GM18505 (cell line): ENCODE data around the gene SPOPL.
A peak's percentile ranks its signal among the peaks of the same experiment; 100 is the strongest.
"Not testable (repeated sequence)": the region's sequence is repeated elsewhere in the genome, so short reads cannot be mapped to it uniquely, and the experiment has no call there.

ENCODE experiments used
- ATAC-seq: cut with Tn5 transposase; IDR thresholded peaks from one replicate; pipeline ENCODE4 v1.9.1; 2021; ENCODE audit not compliant: unreplicated experiment
- POLR2A ChIP-seq: IDR thresholded peaks from 4 replicates; pipeline ENCODE4 v1.6.1; 2011; ENCODE audit warnings: borderline replicate concordance; ENCODE audit not compliant: insufficient read depth, insufficient read length; ENCODE audit errors: extremely low read depth

Gene SPOPL

GRCh38 chr2:138501425-138502254 is at the start of gene SPOPL:
SPOPL (plus strand) TSS chr2:138501770; CDS start chr2:138550217, 48,447 bp downstream.
- peak; percentile 94 for TF ChIP-seq POLR2A

DNA sequence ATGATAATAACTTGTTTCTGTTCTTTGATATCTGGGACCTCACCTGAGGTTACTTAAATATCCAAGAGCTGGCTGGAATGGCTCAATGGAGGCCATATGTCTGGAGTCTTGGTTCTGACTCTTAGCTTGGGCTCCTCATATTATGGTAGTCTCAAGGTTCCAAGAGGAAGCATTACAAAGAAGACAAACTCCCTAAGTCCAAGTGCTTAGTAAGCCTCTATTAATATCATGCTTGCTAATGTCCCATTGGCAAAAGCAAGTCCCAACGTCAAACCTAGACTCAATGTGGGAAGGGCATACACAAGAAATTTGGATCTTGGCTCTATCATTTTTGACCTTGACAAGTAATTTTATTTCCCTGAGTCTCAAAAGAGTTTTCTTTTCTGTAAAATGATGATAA is 49.2 kb upstream of the SPOPL start:
- TF ChIP-seq POLR2A, result no peak
- ATAC-seq, result no peak

More at GRCh38 chr2:138501425-138502254, at the start of gene SPOPL:
- ATAC-seq, result peak; percentile 73

- no peak for TF ChIP-seq POLR2A
- no peak for ATAC-seq
Measured at GRCh38 chr2:138453815-138454214, 47.8 kb upstream of the SPOPL start.

GRCh38 chr2:138454761-138455160 is 46.8 kb upstream of the SPOPL start:
- ATAC-seq, result no peak
- no peak for TF ChIP-seq POLR2A

DNA sequence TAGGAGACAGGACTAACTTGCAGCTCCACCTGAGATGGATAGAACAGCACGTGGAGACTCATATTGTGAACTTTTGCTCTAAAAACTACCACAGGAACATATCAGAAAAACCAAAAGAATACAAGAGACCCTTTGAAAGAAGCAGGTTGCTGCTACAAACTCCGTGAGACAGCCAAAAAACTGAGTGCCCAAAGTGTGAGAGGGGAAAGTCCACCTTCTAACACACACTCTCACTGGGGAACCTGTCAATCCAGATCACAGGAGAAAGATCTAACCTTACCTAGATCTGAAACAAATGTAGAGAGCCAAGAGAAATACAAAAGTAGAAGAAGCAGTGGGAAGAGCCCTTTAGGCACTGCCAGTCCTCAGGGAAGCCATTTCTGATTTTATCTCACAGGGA is 46.3 kb upstream of the SPOPL start:
- ATAC-seq, result no peak
- TF ChIP-seq POLR2A, result no peak

GRCh38 chr2:138455691-138456090 is 45.9 kb upstream of the SPOPL start:
- no peak for ATAC-seq
- TF ChIP-seq POLR2A, result no peak

DNA sequence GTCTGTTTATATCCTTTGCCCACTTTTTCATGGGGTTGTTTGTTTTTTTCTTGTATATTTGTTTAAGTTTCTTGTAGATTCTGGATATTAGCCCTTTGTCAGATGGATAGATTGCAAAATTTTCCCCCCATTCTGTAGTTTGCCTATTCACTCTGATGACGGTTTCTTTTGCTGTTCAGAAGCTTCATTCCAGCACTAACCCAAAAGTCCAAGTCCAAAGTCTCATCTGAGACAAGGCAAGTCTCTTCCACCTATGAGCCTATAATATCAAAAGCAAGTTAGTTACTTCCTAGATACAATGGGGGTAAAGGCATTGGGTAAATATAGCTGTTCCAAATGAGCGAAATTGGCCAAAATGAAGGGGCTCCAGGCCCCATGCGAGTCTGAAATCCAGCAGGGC is 38.9 kb upstream of the SPOPL start:
- not testable (repeated sequence) for ATAC-seq

GRCh38 chr2:138468617-138469016 is 33.0 kb upstream of the SPOPL start:
- TF ChIP-seq POLR2A, result no peak
- no peak for ATAC-seq

- no peak for TF ChIP-seq POLR2A
- no peak for ATAC-seq
Measured at GRCh38 chr2:138469411-138469810, 32.2 kb upstream of the SPOPL start.

DNA sequence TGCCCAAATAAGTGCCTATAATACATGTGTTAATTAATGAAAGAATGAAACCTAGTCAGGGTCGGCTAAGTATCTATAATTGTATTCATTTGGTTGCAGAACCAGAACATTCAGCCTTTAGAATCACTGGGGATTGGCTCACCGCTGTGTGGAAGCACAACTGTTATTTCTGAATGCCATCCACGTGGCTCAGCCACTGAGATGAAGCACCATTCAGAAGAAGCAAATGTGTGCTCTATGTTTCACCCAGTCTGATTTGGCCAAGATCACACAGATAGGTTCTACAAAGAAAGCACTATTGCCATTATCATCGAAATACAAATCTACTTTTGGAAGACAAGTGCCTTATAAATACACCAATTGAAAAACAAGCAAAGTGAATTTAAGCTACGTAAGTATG is 30.6 kb upstream of the SPOPL start:
- no peak for TF ChIP-seq POLR2A
- no peak for ATAC-seq

GRCh38 chr2:138474100-138474825 is 27.3 kb upstream of the SPOPL start:
- no peak for ATAC-seq
- TF ChIP-seq POLR2A, result no peak

DNA sequence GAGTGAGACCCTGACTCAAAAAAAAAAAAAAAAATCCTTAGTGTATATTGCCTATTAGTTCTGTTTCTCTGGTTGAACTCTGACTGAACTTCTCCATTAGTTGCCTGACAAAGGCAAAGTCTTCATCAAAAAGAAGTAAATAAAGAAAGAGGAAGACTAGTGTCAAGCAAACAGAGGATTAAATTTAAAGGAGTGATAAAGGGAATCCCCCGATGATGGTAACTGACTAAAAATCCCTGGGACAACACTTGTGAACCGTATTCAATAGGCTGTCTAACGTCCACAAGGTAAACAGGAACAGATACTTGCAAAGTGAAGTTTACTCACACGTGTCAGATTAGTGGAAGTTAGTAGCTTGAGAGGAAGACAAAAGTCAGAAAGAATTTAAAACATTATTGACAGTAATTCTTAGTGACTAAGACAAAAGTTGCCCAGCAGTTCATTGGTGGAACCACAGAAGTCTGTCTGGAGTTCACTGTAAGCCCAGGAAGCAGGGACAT is 26.2 kb upstream of the SPOPL start:
- TF ChIP-seq POLR2A, result no peak
- peak; percentile 84 for ATAC-seq

GRCh38 chr2:138476186-138476585 is 25.4 kb upstream of the SPOPL start:
- no peak for TF ChIP-seq POLR2A
- ATAC-seq, result no peak

DNA sequence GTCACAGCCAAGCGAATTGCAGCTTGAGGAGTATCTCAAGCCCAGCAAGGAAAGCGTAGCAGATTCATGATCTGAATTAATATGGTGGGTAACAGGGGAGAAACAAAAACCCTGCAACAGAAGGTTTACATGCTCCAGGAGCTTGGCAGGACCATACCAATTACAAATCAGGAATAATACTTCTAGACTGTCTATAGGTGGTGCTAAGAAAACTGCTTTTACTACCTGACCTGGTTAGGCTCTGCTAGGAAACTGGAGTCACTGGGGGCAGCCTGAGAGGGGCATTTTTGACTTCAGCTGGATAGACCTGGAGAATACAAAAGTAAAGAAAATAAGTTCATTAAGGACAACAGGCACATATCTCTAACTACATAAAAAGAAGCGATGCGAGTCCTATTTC is 24.6 kb upstream of the SPOPL start:
- no peak for TF ChIP-seq POLR2A
- no peak for ATAC-seq

GRCh38 chr2:138482796-138483195 is 18.8 kb upstream of the SPOPL start:
- ATAC-seq, result not testable (repeated sequence)
